Liver (tissue), 3 donors: ENCODE results near the gene HNRNPA1L2.

Experiments used
- CTCF ChIP-seq: fragments of 150-350 bp; IDR thresholded peaks from 2 replicates; pipeline ENCODE4 v1.5.1; 2017; ENCODE audit warnings: improper control_type of control experiment, low read depth, low read length; ENCODE audit not compliant: missing input control
- EGR1 ChIP-seq, 2 donors: IDR thresholded peaks; 2 replicates each; pipeline ENCODE4 v1.6.1; 2016 to 2018; ENCODE audit warnings: antibody characterized with exemption in 2 of 2, low read depth in 2 of 2
- FOXA1 ChIP-seq: IDR thresholded peaks from 2 replicates; pipeline ENCODE4 v1.6.1; 2016; ENCODE audit warnings: antibody characterized with exemption
- HNF4A ChIP-seq, 2 donors: conservative IDR thresholded peaks; 2 replicates each; pipeline ENCODE4 v1.6.1; 2016; ENCODE audit warnings: antibody characterized with exemption in 2 of 2, mild to moderate bottlenecking in 2 of 2
- JUND ChIP-seq, 2 donors: IDR thresholded peaks; 2 replicates each; pipeline ENCODE4 v1.6.1; 2016; ENCODE audit warnings: antibody characterized with exemption in 2 of 2
- MAX ChIP-seq: IDR thresholded peaks from 2 replicates; pipeline ENCODE4 v1.6.1; 2016; ENCODE audit warnings: antibody characterized with exemption
- NR2F2 ChIP-seq: IDR thresholded peaks from 2 replicates; pipeline ENCODE4 v1.6.1; 2016; ENCODE audit warnings: antibody characterized with exemption
- REST ChIP-seq: IDR thresholded peaks from 2 replicates; pipeline ENCODE4 v1.6.1; 2016; ENCODE audit warnings: antibody characterized with exemption, mild to moderate bottlenecking
- RXRA ChIP-seq, 2 donors: IDR thresholded peaks; 2 replicates each; pipeline ENCODE4 v1.6.1; 2017 to 2018; ENCODE audit warnings: antibody characterized with exemption in 2 of 2, mild to moderate bottlenecking in 1 of 2
- TAF1 ChIP-seq: conservative IDR thresholded peaks from 2 replicates; pipeline ENCODE4 v1.6.1; 2016; ENCODE audit warnings: antibody characterized with exemption, mild to moderate bottlenecking
- YY1 ChIP-seq: IDR thresholded peaks from 2 replicates; pipeline ENCODE4 v1.6.1; 2016; ENCODE audit warnings: antibody characterized with exemption, mild to moderate bottlenecking
- donor health status: healthy.
- donor health status: healthy.

GRCh38 chr13:52600666-52601065 lies 41.6 kb upstream of the HNRNPA1L2 start:
- TF ChIP-seq CTCF (no peak), EGR1 (IDR thresholded peaks at IDR 0.05; ENCODE audit: low read depth in 2 of 2) (no peak), TAF1 (no peak), REST (no peak), MAX (no peak), YY1 (no peak), RXRA (IDR thresholded peaks at IDR 0.05) (no peak), NR2F2 (no peak), JUND (IDR thresholded peaks at IDR 0.05) (no peak), FOXA1 (no peak), HNF4A (conservative IDR thresholded peaks at IDR 0.05) (no peak)
